Transverse colon (tissue), 4 donors: ENCODE results near the gene PSEN2. TPM values are rescaled to one million over a fixed set of nuclear protein-coding genes. Genes with fewer than 3 reads are reported as not detected.
"Not testable (repeated sequence)": the region's sequence is repeated elsewhere in the genome, so short reads cannot be mapped to it uniquely, and the experiment has no call there.

Source experiments
- DNase-seq: peaks from one replicate; pipeline ENCODE4 v3.0.0-alpha.2; 2019
- H3K27ac ChIP-seq, 4 donors: fragments of 200-600 bp; sonication (generic); 2 replicates each; pipeline ENCODE4 v1.5.1; 2016 to 2018; ENCODE audit warnings: inconsistent platforms in 4 of 4
- H3K27me3 ChIP-seq: fragments of 200-600 bp; sonication (generic); 2 replicates; pipeline ENCODE4 v1.5.1; 2017; ENCODE audit warnings: inconsistent platforms
- H3K36me3 ChIP-seq, 4 donors: fragments of 200-600 bp; sonication (generic); 2 replicates each; pipeline ENCODE4 v1.5.1; 2017 to 2019; ENCODE audit warnings: inconsistent platforms in 4 of 4
- H3K4me1 ChIP-seq, 4 donors: fragments of 200-600 bp; sonication (generic); 2 replicates each; pipeline ENCODE4 v1.5.1; 2017 to 2020; ENCODE audit warnings: inconsistent platforms in 4 of 4
- H3K4me3 ChIP-seq, 4 donors: fragments of 200-600 bp; sonication (generic); 1 replicate in 1 of 4; 2 replicates in 3 of 4; pipeline versions ENCODE4 v1.5.1 to v1.6.1; 2017 to 2019; ENCODE audit warnings: inconsistent platforms in 4 of 4
- H3K9me3 ChIP-seq, 2 donors: fragments of 200-600 bp; sonication (generic); 2 replicates each; pipeline ENCODE4 v1.5.1; 2017 to 2019; ENCODE audit warnings: inconsistent platforms in 2 of 2
- CTCF ChIP-seq, 5 experiments: fragments of 200-600 bp in 3 of 5; fragments of 450-650 bp in 2 of 5; sonication (generic) in 3 of 5; IDR thresholded peaks; 1 replicate in 2 of 5; 2 replicates in 3 of 5; pipeline ENCODE4 v1.5.1; 2016 to 2017; ENCODE audit warnings: antibody characterized with exemption in 5 of 5, inconsistent platforms in 3 of 5, mild to moderate bottlenecking in 2 of 5, moderate library complexity in 1 of 5
- EP300 ChIP-seq: sonication (generic); formaldehyde crosslinking; IDR thresholded peaks from one replicate; pipeline ENCODE4 v1.6.1; 2017; ENCODE audit warnings: antibody characterized with exemption, low read depth
- POLR2A ChIP-seq: fragments of 450-650 bp; IDR thresholded peaks from one replicate; pipeline ENCODE4 v1.6.1; 2016; ENCODE audit warnings: antibody characterized with exemption, mild to moderate bottlenecking, moderate library complexity
- POLR2AphosphoS5 ChIP-seq, 3 donors: sonication (generic); formaldehyde crosslinking; IDR thresholded peaks; one replicate each; pipeline ENCODE4 v1.6.1; 2016; ENCODE audit warnings: antibody characterized with exemption in 3 of 3
- WGBS, 2 donors: methylation state at CpG; one replicate each; pipeline ENCODE4 v1.1.5; 2018; ENCODE audit warnings: low coverage in 1 of 2; 5-methylcytosine and 5-hydroxymethylcytosine counted together
- in situ Hi-C, 4 donors: fragments of 200-750 bp; cut with MboI; loops; one replicate each; pipeline versions ENCODE4 v1.15.0 to v1.15.1; 2017; ENCODE audit warnings: low sequenced_read_pairs in 3 of 4, low pct_ligation_motif_present in 1 of 4, low pct_unique_long_range_greater_than_20kb in 1 of 4
- intact Hi-C: fragments of 100-400 bp; cut with DNase I; formaldehyde crosslinking; loops from one replicate; pipeline ENCODE4 v1.15.1; 2023; ENCODE audit warnings: low total_unique reads
- total RNA-seq, 4 donors: library from RNA; depleted of rRNA; stranded (reverse); fragments of >200 nt; gene quantifications; one replicate each; pipeline ENCODE4 v1.1.0, GENCODE V29; 2016

PSEN2 gene
- total RNA-seq, 4 donors from 2014 or later, result 24.6 to 47.5 (median 35.6) TPM

- Histone ChIP-seq H3K4me1 (no peaks in the 10 kb centered on the region), H3K36me3 (no peaks in the 10 kb centered on the region), H3K4me3 (no peak overlapping the region), H3K9me3 (no peaks in the 10 kb centered on the region), H3K27ac (no peak overlapping the region), H3K27me3 (no peaks in the 10 kb centered on the region)
- intact Hi-C loops (no loop called here), in situ Hi-C loops (loop anchor here in 2 of 4 donors (25.0 kb wide), 1 partner anchor 433 kb away; the partner anchor contains the start of gene PARP1 (in 2 of the 2))
- no peak for TF ChIP-seq POLR2A
- no peak for TF ChIP-seq CTCF (IDR thresholded peaks at IDR 0.05)
- no peak for TF ChIP-seq EP300
- TF ChIP-seq POLR2AphosphoS5 (IDR thresholded peaks at IDR 0.05), result no peak
- no peak for DNase-seq
Observed at GRCh38 chr1:226845624-226846023, 24.8 kb upstream of the PSEN2 start.

GRCh38 chr1:226846786-226847185 lies 23.6 kb upstream of the PSEN2 start:
- no peak overlapping the region for H3K27ac ChIP-seq
- H3K27me3 ChIP-seq, result no peaks in the 10 kb centered on the region
- WGBS, 2 donors, result 41 to 44% methylated on average over 1 of the region's 1 CpG
- in situ Hi-C loops (loop anchor here in 2 of 4 donors (25.0 kb wide), 1 partner anchor 434 kb away; the partner anchor contains the start of gene PARP1 (in 2 of the 2)), intact Hi-C loops (no loop called here)
- H3K4me1 ChIP-seq, result no peaks in the 10 kb centered on the region
- DNase-seq, result no peak
- no peak overlapping the region for H3K4me3 ChIP-seq
- no peaks in the 10 kb centered on the region for H3K9me3 ChIP-seq
- TF ChIP-seq CTCF (IDR thresholded peaks at IDR 0.05), result no peak
- TF ChIP-seq POLR2A, result no peak
- TF ChIP-seq POLR2AphosphoS5 (IDR thresholded peaks at IDR 0.05), result no peak
- no peak for TF ChIP-seq EP300
- no peaks in the 10 kb centered on the region for H3K36me3 ChIP-seq

- H3K36me3 ChIP-seq, H3K9me3 ChIP-seq, DNase-seq, H3K27ac ChIP-seq, H3K27me3 ChIP-seq, H3K4me1 ChIP-seq, in situ Hi-C loops, intact Hi-C loops, H3K4me3 ChIP-seq: not testable (repeated sequence)
- WGBS, 2 donors, result 81 to 100% methylated on average over 1 of the region's 1 CpG
Observed at GRCh38 chr1:226854548-226854947, 15.9 kb upstream of the PSEN2 start.

- in situ Hi-C loops, result no loop called here
- Histone ChIP-seq H3K4me1 (peaks cover 0 to 20% (median 13%) of the 10 kb centered on the region in 4 donors), H3K27me3 (no peaks in the 10 kb centered on the region), H3K9me3 (no peaks in the 10 kb centered on the region), H3K4me3 (no peak overlapping the region), H3K27ac (no peak overlapping the region), H3K36me3 (no peaks in the 10 kb centered on the region)
- intact Hi-C loops, result no loop called here
- TF ChIP-seq EP300, result no peak
- TF ChIP-seq POLR2A, result no peak
- TF ChIP-seq CTCF (IDR thresholded peaks at IDR 0.05), result no peak
- TF ChIP-seq POLR2AphosphoS5 (IDR thresholded peaks at IDR 0.05), result no peak
- no peak for DNase-seq
Observed at GRCh38 chr1:226862890-226863289, 7.5 kb upstream of the PSEN2 start.

- H3K4me1 ChIP-seq, result peaks cover 0 to 20% (median 13%) of the 10 kb centered on the region in 4 donors
- no peaks in the 10 kb centered on the region for H3K27me3 ChIP-seq
- no peaks in the 10 kb centered on the region for H3K36me3 ChIP-seq
- no peak overlapping the region for H3K27ac ChIP-seq
- intact Hi-C loops, result no loop called here
- in situ Hi-C loops, result no loop called here
- H3K4me3 ChIP-seq, result no peak overlapping the region
- TF ChIP-seq POLR2AphosphoS5 (IDR thresholded peaks at IDR 0.05) (no peak), POLR2A (no peak), CTCF (IDR thresholded peaks at IDR 0.05) (no peak), EP300 (no peak)
- no peaks in the 10 kb centered on the region for H3K9me3 ChIP-seq
- DNase-seq, result no peak
- 84% methylated on average over 5 of the region's 5 CpGs; no CpG with 5 or more reads in 1 of the 2 donors for WGBS, 2 donors
Observed at GRCh38 chr1:226863446-226863845, 7.0 kb upstream of the PSEN2 start.
